Hepatocyte (in vitro differentiated cells): ENCODE data around the gene TNP2. TPM values are rescaled to one million over a fixed set of nuclear protein-coding genes. Genes with fewer than 3 reads are reported as not detected.
A peak's percentile ranks its signal among the peaks of the same experiment; 100 is the strongest.

Experiments
- DNase-seq: peaks from one replicate; pipeline ENCODE4 v3.0.0-alpha.2; 2016; ENCODE audit warnings: low spot score
- H2AFZ ChIP-seq: fragments of 200-600 bp; sonication (generic); 2 replicates; pipeline ENCODE4 v1.6.0; 2016; ENCODE audit warnings: antibody characterized with exemption, mild to moderate bottlenecking
- H3K27ac ChIP-seq: fragments of 200-600 bp; sonication (generic); 2 replicates; pipeline ENCODE4 v1.5.1; 2016; ENCODE audit warnings: mild to moderate bottlenecking
- H3K27me3 ChIP-seq: fragments of 200-600 bp; sonication (generic); 2 replicates; pipeline ENCODE4 v1.6.1; 2016
- H3K36me3 ChIP-seq: fragments of 200-600 bp; sonication (generic); replicated peaks from 2 replicates; pipeline ENCODE4 v1.5.1; 2016; ENCODE audit warnings: low read depth; ENCODE audit not compliant: insufficient read depth
- H3K4me1 ChIP-seq: fragments of 200-600 bp; sonication (generic); 2 replicates; pipeline ENCODE4 v1.5.1; 2016; ENCODE audit warnings: mild to moderate bottlenecking, moderate library complexity; ENCODE audit not compliant: insufficient read depth
- H3K4me2 ChIP-seq: fragments of 200-600 bp; sonication (generic); 2 replicates; pipeline ENCODE4 v1.6.0; 2016
- H3K4me3 ChIP-seq: fragments of 200-600 bp; sonication (generic); 2 replicates; pipeline ENCODE4 v1.5.1; 2016; ENCODE audit warnings: mild to moderate bottlenecking
- H3K79me2 ChIP-seq: fragments of 200-600 bp; sonication (generic); 2 replicates; pipeline ENCODE4 v1.6.0; 2017; ENCODE audit warnings: mild to moderate bottlenecking
- H3K9me2 ChIP-seq: fragments of 200-600 bp; sonication (generic); replicated peaks from 2 replicates; pipeline ENCODE4 v1.6.0; 2017; ENCODE audit warnings: mild to moderate bottlenecking; ENCODE audit not compliant: insufficient read depth
- H3K9me3 ChIP-seq: fragments of 200-600 bp; sonication (generic); 2 replicates; pipeline ENCODE4 v1.5.1; 2016; ENCODE audit warnings: low read depth, mild to moderate bottlenecking
- H4K20me1 ChIP-seq: fragments of 200-600 bp; sonication (generic); 2 replicates; pipeline ENCODE4 v1.6.0; 2016; ENCODE audit warnings: mild to moderate bottlenecking; ENCODE audit not compliant: insufficient read depth, poor library complexity, severe bottlenecking
- EZH2 ChIP-seq: fragments of 200-600 bp; sonication (generic); IDR thresholded peaks from 2 replicates; pipeline ENCODE4 v1.6.1; 2016; ENCODE audit warnings: antibody characterized with exemption, mild to moderate bottlenecking, borderline replicate concordance
- EZH2phosphoT487 ChIP-seq: fragments of 200-600 bp; sonication (generic); IDR thresholded peaks from one replicate; pipeline ENCODE4 v1.6.1; 2018; ENCODE audit warnings: antibody characterized with exemption, mild to moderate bottlenecking, low read depth, moderate library complexity; ENCODE audit not compliant: unreplicated experiment, severe bottlenecking
- WGBS: methylation state at CpG from one replicate; pipeline ENCODE4 v1.1.6; 2016; ENCODE audit warnings: low lambda C conversion rate; ENCODE audit errors: missing lambda C conversion rate; 5-methylcytosine and 5-hydroxymethylcytosine counted together
- polyA plus RNA-seq: library from polyadenylated mRNA; unstranded; fragments of >200 nt; fragmentation: Nextera tagmentation; extraction: Ambion mirVana; gene quantifications from 2 replicates; pipeline ENCODE4 v1.2.1, GENCODE V29; 2016
- total RNA-seq: library from RNA; depleted of rRNA; stranded (reverse); fragments of >200 nt; gene quantifications from 2 replicates; pipeline ENCODE4 v1.2.3, GENCODE V29; 2014
- TF ChIP-seq, protein P1 (sequence below): fragments of 200-600 bp; sonication (generic); IDR thresholded peaks from 2 replicates; pipeline ENCODE4 v1.5.1; 2016; ENCODE audit warnings: antibody characterized with exemption, mild to moderate bottlenecking; ENCODE audit not compliant: poor library complexity

Gene TNP2
- total and polyA plus RNA-seq, 2 experiments from 2014 or later = not detected

DNA sequence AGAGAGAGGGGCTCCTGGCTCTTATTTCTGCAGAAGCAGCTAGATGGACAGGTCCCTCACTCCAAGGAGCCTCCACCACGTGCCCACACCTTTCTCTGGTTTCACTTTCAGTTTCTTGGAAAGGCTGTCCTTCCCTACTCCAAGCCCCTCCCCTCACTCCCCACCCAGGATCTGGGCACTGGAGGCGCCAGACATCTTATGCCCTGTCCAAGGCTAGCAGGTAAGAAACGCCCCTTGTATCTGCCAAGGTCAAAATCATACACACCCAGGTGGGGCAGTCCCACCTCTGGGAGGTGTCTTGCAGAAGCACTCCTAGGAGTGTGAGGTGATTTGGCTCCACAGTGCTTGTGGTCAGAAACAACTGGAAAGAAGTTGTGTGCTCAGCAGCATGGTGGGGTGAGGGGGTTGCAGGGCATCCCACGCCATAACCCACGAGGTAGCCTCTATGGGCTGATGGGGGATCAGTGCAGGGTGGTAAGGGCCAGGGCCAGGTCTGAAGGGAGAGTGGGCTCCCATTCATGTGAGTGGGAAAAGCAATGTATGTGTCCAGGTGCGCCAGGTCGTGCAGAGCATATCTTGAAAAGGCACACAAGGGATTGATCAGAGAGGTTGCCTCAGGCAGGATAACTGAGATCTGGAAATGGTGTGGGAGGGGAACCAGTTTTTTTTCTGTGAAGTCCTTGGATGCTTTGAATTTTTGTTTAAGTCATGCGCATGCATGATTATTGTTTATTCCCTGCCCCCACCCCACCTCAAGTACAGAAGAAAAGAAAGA lies 43.8 kb upstream of the TNP2 start:
- WGBS = 47% methylated on average over 8 of the region's 8 CpGs
- peaks cover 32% of the 10 kb centered on the region for H3K4me1 ChIP-seq
- no peaks in the 10 kb centered on the region for H3K79me2 ChIP-seq
- no peaks in the 10 kb centered on the region for H3K36me3 ChIP-seq
- no peak overlapping the region for H2AFZ ChIP-seq
- H3K4me3 ChIP-seq = no peak overlapping the region
- H3K9me3 ChIP-seq = no peaks in the 10 kb centered on the region
- H3K27ac ChIP-seq = peak overlapping the region; percentile 59
- no peak for TF ChIP-seq EZH2phosphoT487
- TF ChIP-seq, protein P1, sequence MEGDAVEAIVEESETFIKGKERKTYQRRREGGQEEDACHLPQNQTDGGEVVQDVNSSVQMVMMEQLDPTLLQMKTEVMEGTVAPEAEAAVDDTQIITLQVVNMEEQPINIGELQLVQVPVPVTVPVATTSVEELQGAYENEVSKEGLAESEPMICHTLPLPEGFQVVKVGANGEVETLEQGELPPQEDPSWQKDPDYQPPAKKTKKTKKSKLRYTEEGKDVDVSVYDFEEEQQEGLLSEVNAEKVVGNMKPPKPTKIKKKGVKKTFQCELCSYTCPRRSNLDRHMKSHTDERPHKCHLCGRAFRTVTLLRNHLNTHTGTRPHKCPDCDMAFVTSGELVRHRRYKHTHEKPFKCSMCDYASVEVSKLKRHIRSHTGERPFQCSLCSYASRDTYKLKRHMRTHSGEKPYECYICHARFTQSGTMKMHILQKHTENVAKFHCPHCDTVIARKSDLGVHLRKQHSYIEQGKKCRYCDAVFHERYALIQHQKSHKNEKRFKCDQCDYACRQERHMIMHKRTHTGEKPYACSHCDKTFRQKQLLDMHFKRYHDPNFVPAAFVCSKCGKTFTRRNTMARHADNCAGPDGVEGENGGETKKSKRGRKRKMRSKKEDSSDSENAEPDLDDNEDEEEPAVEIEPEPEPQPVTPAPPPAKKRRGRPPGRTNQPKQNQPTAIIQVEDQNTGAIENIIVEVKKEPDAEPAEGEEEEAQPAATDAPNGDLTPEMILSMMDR = no peak
- TF ChIP-seq EZH2 = no peak
- DNase-seq = peak; percentile 59
- H3K4me2 ChIP-seq = peak overlapping the region; percentile 52
- H3K27me3 ChIP-seq = no peaks in the 10 kb centered on the region
- H3K9me2 ChIP-seq = no peaks in the 10 kb centered on the region
- H4K20me1 ChIP-seq = no peaks in the 10 kb centered on the region

DNA sequence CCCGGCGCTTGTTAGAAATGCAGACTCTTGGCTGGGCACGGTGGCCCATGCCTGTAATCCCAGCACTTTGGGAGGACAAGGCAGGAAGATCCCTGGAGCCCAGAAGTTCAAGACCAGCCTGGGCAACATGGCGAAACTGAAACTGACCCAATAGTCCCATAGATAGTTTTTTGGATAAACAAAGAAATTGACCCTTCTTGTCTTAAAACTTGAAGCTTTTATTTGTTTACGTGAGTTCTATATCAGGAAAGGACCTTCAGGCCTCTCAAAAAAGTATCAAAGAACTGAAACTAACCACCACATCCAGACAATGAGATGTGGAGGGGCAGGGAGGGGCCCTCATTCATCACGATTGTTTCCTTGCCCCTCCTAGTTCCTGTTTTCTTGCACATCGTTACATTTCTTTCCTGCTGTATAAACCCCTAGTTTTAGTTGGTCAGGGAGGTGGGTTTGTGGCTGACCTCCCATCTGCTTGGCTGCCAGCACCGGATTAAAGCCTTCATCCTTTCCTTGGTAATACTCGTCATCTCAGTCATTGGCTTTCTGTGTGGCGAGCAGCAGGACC lies 42.0 kb upstream of the TNP2 start:
- WGBS = 80% methylated on average over 10 of the region's 10 CpGs
- H3K4me2 ChIP-seq = no peak overlapping the region
- no peak for DNase-seq

DNA sequence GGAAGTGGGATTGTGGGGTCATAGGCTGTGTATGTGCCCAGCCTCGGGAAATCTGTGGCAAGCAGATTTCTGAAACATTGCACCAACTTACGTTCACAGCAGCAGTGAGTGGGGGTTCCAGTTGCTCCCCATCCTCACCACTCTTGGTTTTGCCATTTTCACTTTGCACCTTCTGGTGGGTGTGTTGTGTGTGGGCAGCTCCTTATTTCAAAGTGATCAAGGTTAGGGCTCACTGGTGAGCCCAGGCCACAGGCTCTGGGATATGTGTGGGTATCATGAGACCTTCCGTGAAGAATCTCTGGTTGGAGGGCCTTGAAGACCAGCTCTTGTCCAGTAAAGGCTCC lies 41.5 kb upstream of the TNP2 start:
- H3K4me1 ChIP-seq = peaks cover 29% of the 10 kb centered on the region
- H3K9me3 ChIP-seq = no peaks in the 10 kb centered on the region
- H3K4me3 ChIP-seq = no peak overlapping the region
- H3K36me3 ChIP-seq = no peaks in the 10 kb centered on the region
- no peaks in the 10 kb centered on the region for H4K20me1 ChIP-seq
- H3K9me2 ChIP-seq = no peaks in the 10 kb centered on the region
- no peak overlapping the region for H2AFZ ChIP-seq
- H3K27ac ChIP-seq = peak overlapping the region; percentile 34
- no peak for DNase-seq
- no peak overlapping the region for H3K4me2 ChIP-seq
- H3K27me3 ChIP-seq = no peaks in the 10 kb centered on the region
- 97% methylated on average over 3 of the region's 3 CpGs for WGBS
- TF ChIP-seq EZH2phosphoT487 (no peak), EZH2 (no peak)
- TF ChIP-seq, protein P1 = no peak
- H3K79me2 ChIP-seq = no peaks in the 10 kb centered on the region

More for the DNA sequence above, 42.0 kb upstream of the TNP2 start:
- Histone ChIP-seq H3K36me3 (no peaks in the 10 kb centered on the region), H3K79me2 (no peaks in the 10 kb centered on the region), H4K20me1 (no peaks in the 10 kb centered on the region), H3K9me2 (no peaks in the 10 kb centered on the region), H3K9me3 (no peaks in the 10 kb centered on the region), H3K27me3 (no peaks in the 10 kb centered on the region), H3K4me3 (no peak overlapping the region), H3K27ac (peak overlapping the region; percentile 34), H3K4me1 (peaks cover 33% of the 10 kb centered on the region), H2AFZ (no peak overlapping the region)
- TF ChIP-seq, protein P1 = no peak
- no peak for TF ChIP-seq EZH2
- no peak for TF ChIP-seq EZH2phosphoT487
